ENCODE results near the gene CNN1.
"Not testable (repeated sequence)": the region's sequence is repeated elsewhere in the genome, so short reads cannot be mapped to it uniquely, and the experiment has no call there.

CNN1 gene

DNA sequence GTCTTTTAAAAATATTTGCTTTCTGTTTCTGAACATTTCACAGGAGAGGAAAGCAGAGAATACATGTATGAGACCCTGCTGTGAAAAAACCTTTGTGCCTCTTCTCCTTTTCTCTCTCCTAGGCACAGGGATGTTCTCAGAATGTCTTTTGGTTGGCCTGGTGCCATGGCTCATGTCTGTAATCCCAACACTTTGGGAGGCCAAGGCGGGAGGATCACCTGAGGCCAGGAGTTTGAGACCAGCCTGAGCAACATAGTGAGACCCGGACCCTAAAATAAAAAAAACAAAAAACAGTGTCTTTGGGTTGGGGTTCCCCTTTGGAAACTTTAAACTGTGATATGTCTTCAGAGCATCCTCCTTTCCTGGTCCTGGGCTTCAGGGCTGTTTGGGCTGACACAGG, 60.1 kb downstream of the CNN1 start:
- no peak for DNase-seq (ENCODE audit: low read depth in 2 of 2, low spot score in 1 of 2)

DNA sequence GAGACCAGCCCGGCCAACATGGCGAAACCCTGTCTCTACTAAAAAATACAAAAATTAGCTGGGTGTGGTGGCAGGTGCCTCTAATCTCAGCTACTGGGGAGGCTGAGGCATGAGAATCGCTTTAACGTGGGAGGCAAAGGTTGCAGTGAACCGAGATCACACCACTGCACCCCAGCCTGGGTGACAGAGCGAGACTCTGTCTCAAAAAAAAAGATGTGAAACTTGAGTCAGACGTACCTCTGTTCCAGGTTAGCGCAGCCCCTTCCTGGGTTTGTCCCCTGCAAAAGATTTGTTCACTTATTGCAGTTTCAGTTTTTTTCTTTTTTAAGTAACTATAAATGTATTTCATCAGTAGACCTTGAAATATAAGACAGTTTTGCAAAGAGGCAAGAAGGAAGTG, 61.1 kb downstream of the CNN1 start:
- not testable (repeated sequence) for DNase-seq (ENCODE audit: low read depth in 2 of 2, low spot score in 1 of 2)

Data from stimulated activated CD8-positive, alpha-beta memory T cell treated with anti-CD3 and anti-CD28 coated beads, Interleukin-4, amount 100 ng/mL, for 1 hour (primary cell).